ENCODE data around the gene UTS2B. TPM values are rescaled to one million over a fixed set of nuclear protein-coding genes. Genes with fewer than 3 reads are reported as not detected.

UTS2B gene
- total and polyA plus RNA-seq, 2 of the 13 experiments (the other 11 are each of a cell fraction or from before 2014, with no cell fraction given) = 0.03 to 0.46 TPM

GRCh38 chr3:191227541-191227940 is 102.8 kb downstream of the UTS2B start:
- Histone ChIP-seq H2AFZ (ENCODE audit: low read length) (no peak overlapping the region), H3K79me2 (ENCODE audit: insufficient read depth, low read length) (no peaks in the 10 kb centered on the region), H3K4me2 (ENCODE audit: low read depth, low read length) (no peak overlapping the region), H3K4me3 (replicated peaks in 1 of 3; ENCODE audit: insufficient read depth in 1 of 3, low read depth in 2 of 3, low read length in 3 of 3) (no peak overlapping the region), H3K36me3 (replicated peaks in 1 of 2; ENCODE audit: control insufficient read depth in 1 of 2, insufficient read depth in 2 of 2, low read length in 2 of 2) (no peaks in the 10 kb centered on the region), H3K27me3 (ENCODE audit: control insufficient read depth in 1 of 2, insufficient read depth in 2 of 2, low read length in 2 of 2) (no peaks in the 10 kb centered on the region), H3K27ac (ENCODE audit: extremely low read length, insufficient read depth, low read length) (no peak overlapping the region), H4K20me1 (ENCODE audit: insufficient read depth, low read length) (no peaks in the 10 kb centered on the region), H3K4me1 (ENCODE audit: insufficient read depth, low read length) (no peaks in the 10 kb centered on the region), H3K9ac (ENCODE audit: insufficient read depth, low read depth, low read length) (no peak overlapping the region), H3K9me3 (ENCODE audit: low read length) (no peaks in the 10 kb centered on the region)
- ATAC-seq (no peak), FAIRE-seq (no peak), DNase-seq (ENCODE audit: low spot score) (no peak)
- intact Hi-C loops (cut with micrococcal nuclease; ENCODE audit: unreplicated experiment) (loop anchor here (2.0 to 10.0 kb wide), 2 partner anchors 43 to 343 kb away; no protein-coding TSS in a partner anchor), in situ Hi-C loops (cut with HindIII; ENCODE audit: extremely low pct_ligation_motif_present, low pct_unique_long_range_greater_than_20kb) (no loop called here)
- ChIA-PET CTCF (ENCODE audit: low intra/inter-chr PET ratio, low total read pairs) (no interaction called here), POLR2A (no interaction called here)
- no peak for TF ChIP-seq ARHGAP35 (CRISPR knock-in tag; IDR thresholded peaks at IDR 0.05; ENCODE audit: borderline replicate concordance)
- no TSS peak for BruUV-seq (replicated peaks)
- 10% methylated on average over 5 of the region's 5 CpGs for WGBS (ENCODE audit: low lambda C conversion rate)

GRCh38 chr3:191221638-191222037 is 108.7 kb downstream of the UTS2B start:
- no peaks in the 10 kb centered on the region for H3K36me3 ChIP-seq (replicated peaks in 1 of 2; ENCODE audit: control insufficient read depth in 1 of 2, insufficient read depth in 2 of 2, low read length in 2 of 2)
- H3K9me3 ChIP-seq (ENCODE audit: low read length) = 0 out of 2 replicates have a peak, but pooled peaks cover under 1% of the 10 kb centered on the region
- no peak for ATAC-seq
- H3K79me2 ChIP-seq (ENCODE audit: insufficient read depth, low read length) = no peaks in the 10 kb centered on the region
- FAIRE-seq = no peak
- no peaks in the 10 kb centered on the region for H4K20me1 ChIP-seq (ENCODE audit: insufficient read depth, low read length)
- no peak for DNase-seq (ENCODE audit: low spot score)
- H3K27me3 ChIP-seq (ENCODE audit: control insufficient read depth in 1 of 2, insufficient read depth in 2 of 2, low read length in 2 of 2) = no peaks in the 10 kb centered on the region
- no peak overlapping the region for H2AFZ ChIP-seq (ENCODE audit: low read length)
- no CpG with 5 or more reads among the region's 1 CpG for WGBS (ENCODE audit: low lambda C conversion rate)
- H3K9ac ChIP-seq (ENCODE audit: insufficient read depth, low read depth, low read length) = no peak overlapping the region
- no peaks in the 10 kb centered on the region for H3K4me1 ChIP-seq (ENCODE audit: insufficient read depth, low read length)
- no peak overlapping the region for H3K4me3 ChIP-seq (replicated peaks in 1 of 3; ENCODE audit: insufficient read depth in 1 of 3, low read depth in 2 of 3, low read length in 3 of 3)
- in situ Hi-C loops (cut with HindIII; ENCODE audit: extremely low pct_ligation_motif_present, low pct_unique_long_range_greater_than_20kb) (no loop called here), intact Hi-C loops (cut with micrococcal nuclease; ENCODE audit: unreplicated experiment) (loop anchor here (1.0 to 10.0 kb wide), 2 partner anchors 85 to 337 kb away; no protein-coding TSS in a partner anchor)
- no peak overlapping the region for H3K4me2 ChIP-seq (ENCODE audit: low read depth, low read length)
- ChIA-PET POLR2A (no interaction called here), CTCF (ENCODE audit: low intra/inter-chr PET ratio, low total read pairs) (no interaction called here)
- BruUV-seq (replicated peaks) = no TSS peak
- no peak for TF ChIP-seq HNRNPL (IDR thresholded peaks at IDR 0.05; ENCODE audit: low read depth, low read length)
- TF ChIP-seq LRRFIP1 (CRISPR knock-in tag; conservative IDR thresholded peaks at IDR 0.05) = no peak
- TF ChIP-seq ZNF10 (CRISPR knock-in tag; IDR thresholded peaks at IDR 0.05; ENCODE audit: borderline replicate concordance, low read depth) = no peak
- no peak for TF ChIP-seq SRSF1 (optimal IDR thresholded peaks at IDR 0.05; ENCODE audit: low read depth, low read length)
- no peak for TF ChIP-seq SATB2 (CRISPR knock-in tag; IDR thresholded peaks at IDR 0.05)
- no peak overlapping the region for H3K27ac ChIP-seq (ENCODE audit: extremely low read length, insufficient read depth, low read length)
